Kasumi-1 (cell line): ENCODE measurements around the gene KCNK6.
A peak's percentile ranks its signal among the peaks of the same experiment; 100 is the strongest.

Experiments
- DNase-seq, 2 experiments: peaks; one replicate each; lab custom pipeline; 2025; lab: John Stamatoyannopoulos, UW

KCNK6 gene

GRCh38 chr19:38298821-38299680 is 20.6 kb upstream of the KCNK6 start:
- no peak for DNase-seq

GRCh38 chr19:38303517-38304351 is 15.9 kb upstream of the KCNK6 start, which contains the start of gene C19orf33:
Gene C19orf33 (plus strand): TSS chr19:38304251. CDS start chr19:38304262, 11 bp downstream.
- no peak for DNase-seq

- DNase-seq = no peak
These were observed 15.2 kb upstream of the KCNK6 start for GRCh38 chr19:38304352-38304865.

GRCh38 chr19:38304866-38305429 is 14.7 kb upstream of the KCNK6 start:
- DNase-seq = no peak

- no peak for DNase-seq
These were observed 13.4 kb upstream of the KCNK6 start for GRCh38 chr19:38306236-38306635.

- DNase-seq = no peak
These were observed 12.6 kb upstream of the KCNK6 start for GRCh38 chr19:38307076-38307475.

- no peak for DNase-seq
These were observed 12.0 kb upstream of the KCNK6 start for GRCh38 chr19:38307597-38307996.

- DNase-seq = no peak
These were observed 11.5 kb upstream of the KCNK6 start for GRCh38 chr19:38308006-38308766.

GRCh38 chr19:38308926-38309614 is 10.6 kb upstream of the KCNK6 start:
- DNase-seq = no peak

- no peak for DNase-seq
These were observed 9.9 kb upstream of the KCNK6 start for GRCh38 chr19:38309615-38310278.

- DNase-seq = no peak
These were observed 9.4 kb upstream of the KCNK6 start for GRCh38 chr19:38310279-38310670.

GRCh38 chr19:38310986-38311385 is 8.7 kb upstream of the KCNK6 start:
- no peak for DNase-seq

- peak; percentile 98 for DNase-seq
These were observed 3.8 kb upstream of the KCNK6 start, which contains the start of gene YIF1B for GRCh38 chr19:38315657-38316476. Gene YIF1B (minus strand): TSS chr19:38315947. CDS start chr19:38315917, 30 bp downstream.

- peak; percentile 59 to 72 for DNase-seq
These were observed 3.1 kb upstream of the KCNK6 start for GRCh38 chr19:38316477-38317067.

GRCh38 chr19:38317104-38317612 is 2.5 kb upstream of the KCNK6 start:
- peak; percentile 86 to 89 for DNase-seq

- peak in 1 of 2 experiments; percentile 4 for DNase-seq
These were observed 985 bp upstream of the KCNK6 start for GRCh38 chr19:38318660-38319059.

GRCh38 chr19:38320969-38321339 is 1.3 kb downstream of the KCNK6 start:
- no peak for DNase-seq

- no peak for DNase-seq
These were observed 2.1 kb downstream of the KCNK6 start for GRCh38 chr19:38321646-38322196.
